ENCODE measurements around the gene JCAD. TPM values are rescaled to one million over a fixed set of nuclear protein-coding genes. Genes with fewer than 3 reads are reported as not detected.

JCAD gene
- total and polyA plus RNA-seq, 2 of the 8 experiments (the other 6 are each of a cell fraction or from before 2014, with no cell fraction given): 0.56 to 5.2 TPM

DNA sequence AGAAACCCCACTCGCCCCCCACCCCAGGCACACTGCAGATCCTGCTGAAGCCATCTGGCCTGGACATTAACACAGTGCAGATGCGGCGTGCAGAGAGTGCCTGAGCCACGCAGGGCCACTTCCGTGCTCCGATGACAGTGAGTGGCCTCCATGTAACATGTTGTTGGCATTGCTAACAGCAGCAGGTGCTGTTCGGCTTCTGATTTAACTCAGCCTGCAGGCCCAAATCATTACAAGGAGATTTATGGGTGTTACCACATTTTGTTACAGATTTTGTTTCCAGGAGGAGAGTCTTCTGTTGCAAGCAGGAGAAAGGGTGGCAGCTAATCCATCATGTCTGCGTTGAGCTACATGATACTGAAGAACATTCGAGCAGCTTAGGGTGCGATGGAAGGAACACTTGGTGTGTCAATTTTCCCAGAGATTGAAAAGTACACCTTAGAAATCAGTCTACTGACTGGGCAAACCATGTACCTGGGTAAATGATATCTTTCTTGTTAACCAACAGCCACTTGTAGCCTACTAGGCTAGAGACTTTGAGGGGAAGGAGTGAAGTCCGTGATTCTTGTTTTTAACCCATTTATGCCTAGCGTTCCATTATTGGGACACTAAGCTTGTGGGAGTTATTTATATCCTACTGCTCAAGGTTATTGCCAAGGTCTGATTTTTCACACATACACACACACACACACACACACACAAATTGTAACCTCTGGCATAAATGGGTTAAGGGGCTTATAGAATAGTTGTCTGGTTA is 90.0 kb downstream of the JCAD start (continued):
- no peak for TF ChIP-seq SIN3A (conservative IDR thresholded peaks at IDR 0.05 in 1 of 2, IDR thresholded peaks at IDR 0.05 in 1 of 2; ENCODE audit: low read depth in 1 of 2, low read length in 2 of 2)
- no peak for TF ChIP-seq JUN (IDR thresholded peaks at IDR 0.05; ENCODE audit: low read depth, low read length)
